HG03135 (cell line): ENCODE data around the gene FAM120A.
"Not testable (repeated sequence)": the region's sequence is repeated elsewhere in the genome, so short reads cannot be mapped to it uniquely, and the experiment has no call there.

Experiments
- ATAC-seq: cut with Tn5 transposase; IDR thresholded peaks from one replicate; pipeline ENCODE4 v1.9.1; 2021; ENCODE audit warnings: mild to moderate bottlenecking, moderate library complexity; ENCODE audit not compliant: unreplicated experiment

FAM120A gene

DNA sequence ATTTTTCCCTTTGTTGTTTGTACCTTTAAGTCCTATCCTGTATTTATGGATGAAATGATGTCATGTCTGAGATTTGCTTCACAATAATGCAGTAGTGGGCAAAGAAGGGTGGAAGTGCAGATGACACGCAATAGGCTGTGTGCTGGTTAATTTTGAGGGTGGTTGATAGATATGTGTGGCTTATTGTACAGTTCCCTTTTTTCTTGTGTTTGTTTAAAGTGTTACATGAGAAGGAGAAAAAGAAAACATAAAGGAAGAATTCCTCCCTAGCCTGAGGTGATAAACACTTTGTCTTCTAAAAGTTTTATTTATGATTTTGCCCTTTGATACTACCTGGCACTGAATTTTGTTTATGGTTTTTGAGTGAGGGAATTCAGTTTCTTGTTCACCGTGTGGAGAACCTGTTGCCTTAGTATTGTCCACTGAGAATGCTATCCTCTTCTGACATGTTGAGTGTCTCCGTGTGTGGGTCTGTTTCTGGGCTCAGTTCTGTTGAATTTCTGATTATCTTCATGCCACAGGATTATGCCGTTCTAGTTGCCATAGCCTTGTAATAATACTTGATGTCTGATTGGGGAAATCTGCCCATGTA is 54.2 kb downstream of the FAM120A start:
- ATAC-seq = no peak

DNA sequence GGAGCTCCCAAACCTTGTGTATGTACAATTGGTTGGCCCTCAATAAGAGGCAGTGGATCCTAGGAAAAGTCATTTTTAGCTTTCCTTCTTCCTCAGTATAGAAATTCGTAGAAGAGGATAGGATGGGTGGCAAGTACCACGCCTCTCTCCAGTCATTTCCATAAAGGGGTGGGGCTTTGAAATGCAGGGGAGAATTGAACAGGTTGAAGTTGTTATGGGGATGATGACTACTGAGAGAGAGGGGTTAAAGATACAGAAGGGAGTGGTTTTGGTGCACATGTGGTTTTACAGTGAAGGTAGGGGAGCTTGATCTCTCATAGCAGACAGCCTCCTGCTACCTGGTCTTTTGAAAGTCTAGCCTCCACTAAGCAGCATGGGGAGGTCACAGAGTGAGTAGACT is 56.3 kb downstream of the FAM120A start:
- no peak for ATAC-seq

GRCh38 chr9:93508207-93508606 is 56.7 kb downstream of the FAM120A start:
- no peak for ATAC-seq

- ATAC-seq = no peak
Observed at GRCh38 chr9:93509084-93509483, 57.6 kb downstream of the FAM120A start.

GRCh38 chr9:93510041-93510440 is 58.6 kb downstream of the FAM120A start:
- ATAC-seq = no peak

DNA sequence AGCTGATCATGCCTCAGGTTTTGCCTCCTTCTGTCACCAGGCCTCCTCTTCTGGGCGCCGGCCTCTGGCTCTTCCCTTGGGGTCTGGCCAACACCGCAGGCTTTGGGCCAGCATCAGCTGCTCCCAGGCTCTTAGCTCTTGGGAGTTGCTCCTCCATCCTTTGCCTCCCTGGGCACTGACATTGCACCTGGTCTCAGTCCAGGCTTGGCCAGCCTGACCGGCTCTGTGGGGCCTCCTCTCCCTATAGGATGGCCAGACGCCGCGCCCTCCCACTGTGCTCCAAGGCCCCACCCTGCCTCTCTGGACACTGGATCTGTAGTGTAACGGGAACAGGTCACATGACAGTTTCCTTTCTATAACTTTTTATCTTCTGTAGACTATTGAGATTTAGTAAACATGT is 59.7 kb downstream of the FAM120A start:
- ATAC-seq = not testable (repeated sequence)

DNA sequence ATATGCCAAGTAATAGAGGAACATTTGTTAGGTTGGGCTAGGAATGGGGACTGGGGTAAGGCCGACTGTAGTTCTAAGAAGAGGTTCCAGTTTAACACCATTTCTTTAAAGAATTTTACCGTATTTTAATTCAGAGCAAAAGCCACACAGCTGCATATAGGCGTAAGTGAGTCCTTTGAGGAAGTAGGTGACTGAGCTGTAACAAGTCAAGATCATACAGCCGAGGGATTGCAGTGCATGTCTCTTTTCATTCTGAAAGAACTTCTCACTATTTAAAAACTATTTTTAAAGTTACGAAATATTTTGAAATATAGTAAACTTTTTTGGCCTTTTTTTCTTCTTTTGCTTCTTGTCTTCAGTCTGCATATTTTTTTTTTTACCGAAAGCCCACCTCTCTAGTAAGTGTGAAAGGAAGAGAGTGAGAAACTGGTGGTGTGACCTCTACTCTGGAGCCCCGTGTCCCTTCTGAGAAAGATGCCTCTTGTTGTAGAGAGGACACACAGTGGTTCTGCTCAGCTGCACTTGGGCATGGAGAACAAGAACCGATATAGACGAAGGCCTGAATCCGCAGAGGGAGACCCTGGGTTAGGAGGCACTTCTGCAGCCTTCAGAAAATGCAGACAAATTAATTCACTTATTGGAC is 60.8 kb downstream of the FAM120A start:
- ATAC-seq = not testable (repeated sequence)

DNA sequence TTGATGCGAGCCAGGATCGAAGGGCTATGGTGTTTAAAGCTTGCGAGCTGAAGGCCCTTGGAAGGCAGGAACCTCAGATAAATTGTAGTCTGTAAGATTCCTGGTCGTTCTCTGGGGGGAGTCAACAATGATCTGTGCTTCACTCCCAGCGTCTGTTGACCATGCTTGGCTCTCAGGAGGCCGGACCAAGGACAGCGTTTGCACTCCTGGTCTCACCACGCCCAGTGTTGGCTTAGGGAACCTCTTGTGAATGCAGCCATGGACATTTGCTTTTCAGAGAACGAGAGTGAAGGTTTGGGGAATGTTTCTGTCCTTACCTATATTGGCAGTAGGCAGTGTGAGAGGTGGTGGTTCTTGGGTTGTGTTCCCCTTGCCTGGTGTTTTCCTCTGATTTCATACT is 62.1 kb downstream of the FAM120A start:
- no peak for ATAC-seq

- no peak for ATAC-seq
Observed at GRCh38 chr9:93517331-93517730, 65.8 kb downstream of the FAM120A start.

DNA sequence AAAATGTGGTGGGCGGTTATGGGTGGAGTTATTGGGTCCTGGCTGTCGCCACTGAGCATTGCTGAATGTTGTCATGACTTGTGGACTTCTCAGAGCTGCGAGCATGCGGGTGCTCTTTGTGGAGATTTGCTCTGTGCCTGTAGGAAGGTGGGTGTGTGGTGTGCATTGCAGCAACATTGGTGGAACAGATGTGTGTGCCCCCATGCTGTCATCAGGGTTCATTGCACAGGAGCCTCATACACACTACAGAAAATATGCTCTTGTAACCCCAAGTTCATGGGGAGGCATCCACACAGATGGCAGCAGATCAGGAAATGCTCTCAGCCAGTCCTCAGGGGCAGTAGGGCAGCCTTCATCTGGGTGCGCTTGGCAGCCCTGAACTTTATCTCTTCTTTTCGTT is 69.0 kb downstream of the FAM120A start:
- no peak for ATAC-seq

GRCh38 chr9:93522736-93523135 is 71.3 kb downstream of the FAM120A start:
- no peak for ATAC-seq

- ATAC-seq = no peak
Observed at GRCh38 chr9:93523518-93524144, 72.1 kb downstream of the FAM120A start.

- ATAC-seq = no peak
Observed at GRCh38 chr9:93525476-93525875, 74.0 kb downstream of the FAM120A start.

DNA sequence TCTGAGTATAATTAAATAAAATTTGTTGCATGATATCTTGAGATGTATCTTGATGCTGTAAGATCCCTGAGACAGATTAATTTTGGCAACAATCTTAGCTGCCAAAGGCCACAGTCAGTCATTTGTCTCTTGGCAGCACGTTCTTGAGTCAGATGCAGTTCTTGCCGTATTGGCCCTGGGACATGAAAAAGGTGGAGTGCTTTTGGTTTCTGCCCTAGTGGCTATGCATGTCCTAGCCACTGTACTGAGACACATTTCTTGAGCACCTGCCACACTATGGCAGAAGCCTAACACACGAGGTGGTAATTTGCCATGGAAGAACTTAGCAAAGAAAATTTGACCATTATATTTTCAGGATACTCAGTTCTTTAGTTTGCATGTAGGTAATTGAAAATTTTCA is 79.9 kb downstream of the FAM120A start:
- ATAC-seq = no peak

GRCh38 chr9:93532141-93532540 is 80.7 kb downstream of the FAM120A start:
- ATAC-seq = no peak

DNA sequence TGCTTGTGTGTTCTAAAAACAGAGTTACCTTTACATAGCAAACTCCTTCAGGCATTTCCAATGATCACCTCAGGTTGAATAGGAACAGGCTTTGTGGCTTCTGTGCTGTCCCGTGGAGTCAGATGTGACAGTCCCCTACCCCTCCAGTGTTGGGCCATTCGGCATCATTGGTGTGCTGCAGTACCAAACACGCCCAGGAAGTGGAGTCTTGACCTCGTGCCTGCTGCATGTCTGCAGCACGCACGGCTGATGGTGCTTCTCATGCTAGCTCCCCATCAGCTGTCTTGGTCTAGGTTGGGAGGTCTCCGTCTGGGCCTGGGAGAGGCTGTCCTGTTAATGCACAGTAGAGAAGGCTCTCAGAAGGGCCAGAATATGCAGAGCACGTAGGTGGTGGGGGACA is 82.4 kb downstream of the FAM120A start:
- no peak for ATAC-seq

DNA sequence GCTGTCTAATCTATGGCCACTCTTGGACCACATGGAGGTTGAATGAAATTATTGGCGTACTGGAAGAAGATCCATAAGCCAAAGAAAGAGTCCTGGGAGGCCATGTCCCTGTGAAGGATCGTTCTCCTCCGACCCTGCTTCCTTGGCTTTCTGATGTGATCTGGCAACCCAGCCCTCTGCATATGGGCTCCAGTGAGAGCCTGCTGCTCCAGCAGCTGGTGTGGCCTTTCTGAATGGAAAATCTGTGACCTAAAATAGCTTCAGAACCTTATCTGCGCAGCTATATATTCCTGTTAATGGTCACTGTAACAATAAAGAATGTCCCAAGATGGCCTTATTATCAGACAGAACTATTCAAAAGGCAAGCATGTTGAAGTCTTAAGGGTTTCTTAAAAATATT is 84.7 kb downstream of the FAM120A start:
- ATAC-seq = no peak

- no peak for ATAC-seq
Observed at GRCh38 chr9:93536874-93537273, 85.4 kb downstream of the FAM120A start.

GRCh38 chr9:93540305-93540704 is 88.8 kb downstream of the FAM120A start:
- no peak for ATAC-seq

- no peak for ATAC-seq
Observed at GRCh38 chr9:93541005-93541404, 89.5 kb downstream of the FAM120A start.

- no peak for ATAC-seq
Observed at GRCh38 chr9:93541581-93542349, 90.3 kb downstream of the FAM120A start.

- no peak for ATAC-seq
Observed at GRCh38 chr9:93543117-93543516, 91.6 kb downstream of the FAM120A start.
